B cell (primary cell): ENCODE results near the gene ZNF254. TPM values are rescaled to one million over a fixed set of nuclear protein-coding genes. Genes with fewer than 3 reads are reported as not detected.
"Not testable (repeated sequence)": the region's sequence is repeated elsewhere in the genome, so short reads cannot be mapped to it uniquely, and the experiment has no call there.

Source experiments
- ATAC-seq: fragments of 200-7000 bp; cut with Tn5 transposase; one replicate; pipeline ENCODE4 v1.10.0; 2021; ENCODE audit warnings: low read depth, mild to moderate bottlenecking, moderate number of reproducible peaks, moderate library complexity
- CTCF ChIA-PET: fragments of 350-600 bp; sonication (Branson Sonifier 250); formaldehyde crosslinking; loops from one replicate; lab custom pipeline; 2021; ENCODE audit warnings: antibody characterized with exemption, inconsistent platforms; lab: Charles Lee
- POLR2A ChIA-PET: fragments of 350-600 bp; sonication (Branson Sonifier 250); formaldehyde crosslinking; loops from one replicate; lab custom pipeline; 2021; ENCODE audit warnings: antibody characterized with exemption; lab: Charles Lee
- DNase-seq: peaks from one replicate; pipeline ENCODE4 v3.0.0; 2013
- H2AFZ ChIP-seq: 2 replicates; pipeline ENCODE4 v1.6.1; 2012; ENCODE audit warnings: mild to moderate bottlenecking, low read depth, low read length; ENCODE audit not compliant: insufficient read depth, poor library complexity, severe bottlenecking
- H3K27ac ChIP-seq, 2 donors: 1 replicate in 1 of 2; 2 replicates in 1 of 2; pipeline ENCODE4 v1.5.1; 2012 to 2013; ENCODE audit warnings: low read length in 2 of 2, mild to moderate bottlenecking in 2 of 2, moderate library complexity in 1 of 2
- H3K27me3 ChIP-seq, 4 experiments: fragments of 200-600 bp in 1 of 4; sonication (generic) in 1 of 4; replicated peaks in 1 of 4; 1 replicate in 2 of 4; 2 replicates in 2 of 4; pipeline versions ENCODE4 v1.6.1 to v1.7.0; 2013 to 2016; ENCODE audit warnings: low read length in 3 of 4, mild to moderate bottlenecking in 2 of 4, mixed read lengths in 1 of 4, moderate library complexity in 1 of 4; ENCODE audit not compliant: insufficient read depth in 4 of 4, control insufficient read depth in 3 of 4; ENCODE audit errors: control extremely low read depth in 1 of 4
- H3K36me3 ChIP-seq, 2 experiments: replicated peaks in 1 of 2; 1 replicate in 1 of 2; 2 replicates in 1 of 2; pipeline versions ENCODE4 v1.6.1 to v1.7.1; 2013; ENCODE audit warnings: low read length in 1 of 2; ENCODE audit not compliant: insufficient read depth in 2 of 2, control insufficient read depth in 1 of 2; ENCODE audit errors: control extremely low read depth in 1 of 2, extremely low read depth in 1 of 2
- H3K4me1 ChIP-seq, 2 donors: fragments of 200-600 bp in 1 of 2; sonication (generic) in 1 of 2; 1 replicate in 1 of 2; 2 replicates in 1 of 2; pipeline versions ENCODE4 v1.5.1 to v1.6.1; 2013 to 2017; ENCODE audit warnings: low read length in 2 of 2; ENCODE audit not compliant: control insufficient read depth in 2 of 2, insufficient read depth in 2 of 2
- H3K4me2 ChIP-seq: replicated peaks from 2 replicates; pipeline ENCODE3; 2012; ENCODE audit warnings: mild to moderate bottlenecking, low read depth, low read length; ENCODE audit not compliant: poor library complexity, severe bottlenecking
- H3K4me3 ChIP-seq, 5 experiments: fragments of 200-600 bp in 1 of 5; sonication (generic) in 1 of 5; 1 replicate in 3 of 5; 2 replicates in 2 of 5; pipeline versions ENCODE4 v1.5.1 to v1.7.0; 2011 to 2016; ENCODE audit warnings: low read length in 4 of 5, mild to moderate bottlenecking in 4 of 5, low read depth in 2 of 5, control low read depth in 1 of 5, moderate library complexity in 1 of 5; ENCODE audit not compliant: insufficient read depth in 1 of 5; ENCODE audit errors: control extremely low read depth in 1 of 5, extremely low read depth in 1 of 5
- H3K79me2 ChIP-seq: fragments of 200-600 bp; sonication (generic); one replicate; pipeline ENCODE4 v1.6.0; 2016; ENCODE audit warnings: low read length; ENCODE audit not compliant: control insufficient read depth, insufficient read depth
- H3K9ac ChIP-seq: fragments of 200-600 bp; sonication (generic); 2 replicates; pipeline ENCODE4 v1.6.1; 2017; ENCODE audit warnings: mild to moderate bottlenecking, low read length, moderate library complexity
- H3K9me3 ChIP-seq, 3 donors: one replicate each; pipeline versions ENCODE4 v1.6.1 to v1.7.1; 2013; ENCODE audit warnings: low read length in 2 of 3; ENCODE audit not compliant: control insufficient read depth in 2 of 3, insufficient read depth in 1 of 3; ENCODE audit errors: control extremely low read depth in 1 of 3
- H4K20me1 ChIP-seq: 2 replicates; pipeline ENCODE4 v1.6.0; 2012; ENCODE audit warnings: mild to moderate bottlenecking, low read length; ENCODE audit not compliant: insufficient read depth, control insufficient read depth, poor library complexity, severe bottlenecking
- H3K27ac Mint-ChIP-seq: one replicate; pipeline ENCODE4 v1.8.0; 2021; ENCODE audit warnings: mixed read lengths
- H3K27me3 Mint-ChIP-seq: one replicate; pipeline ENCODE4 v1.8.0; 2021; ENCODE audit warnings: mixed read lengths
- H3K4me1 Mint-ChIP-seq: one replicate; pipeline ENCODE4 v1.8.0; 2021; ENCODE audit warnings: mixed read lengths
- H3K4me3 Mint-ChIP-seq: one replicate; pipeline ENCODE4 v1.8.0; 2021; ENCODE audit warnings: mixed read lengths
- H3K9me3 Mint-ChIP-seq: one replicate; pipeline ENCODE4 v1.8.0; 2022; ENCODE audit warnings: mixed read lengths; ENCODE audit not compliant: insufficient read depth
- EZH2 ChIP-seq: IDR thresholded peaks from 2 replicates; pipeline ENCODE4 v1.6.1; 2012; ENCODE audit warnings: borderline replicate concordance, low read depth, mild to moderate bottlenecking, moderate library complexity, low read length; ENCODE audit not compliant: insufficient read depth, poor library complexity, severe bottlenecking
- WGBS: methylation state at CpG from one replicate; pipeline ENCODE4 v1.1.5; 2013; ENCODE audit warnings: missing lambda C conversion rate; ENCODE audit not compliant: insufficient coverage; 5-methylcytosine and 5-hydroxymethylcytosine counted together
- intact Hi-C: fragments of 100-400 bp; cut with micrococcal nuclease; formaldehyde crosslinking; loops from one replicate; pipeline ENCODE4 v1.10.0; 2022
- polyA plus RNA-seq: library from polyadenylated mRNA; depleted of rRNA; stranded (reverse); fragments of >200 nt; gene quantifications from 2 replicates; pipeline ENCODE4 v1.2.3, GENCODE V29; 2012
- total RNA-seq, 2 donors: library from RNA; stranded (reverse); fragments of 120-200 nt in 1 of 2; gene quantifications; 1 replicate in 1 of 2; 2 replicates in 1 of 2; pipeline versions ENCODE4 v1.2.3 to v1.2.4, GENCODE V29; 2013 to 2022
- TF ChIP-seq, protein P1 (sequence below): fragments of 200-600 bp; IDR thresholded peaks from one replicate; pipeline ENCODE4 v1.8.0; 2022; ENCODE audit warnings: antibody characterized with exemption, mild to moderate bottlenecking

The ZNF254 gene
- total and polyA plus RNA-seq, 2 donors (not counting 1 experiment from before 2014, with no cell fraction given): 4.2 to 28.8 TPM

DNA sequence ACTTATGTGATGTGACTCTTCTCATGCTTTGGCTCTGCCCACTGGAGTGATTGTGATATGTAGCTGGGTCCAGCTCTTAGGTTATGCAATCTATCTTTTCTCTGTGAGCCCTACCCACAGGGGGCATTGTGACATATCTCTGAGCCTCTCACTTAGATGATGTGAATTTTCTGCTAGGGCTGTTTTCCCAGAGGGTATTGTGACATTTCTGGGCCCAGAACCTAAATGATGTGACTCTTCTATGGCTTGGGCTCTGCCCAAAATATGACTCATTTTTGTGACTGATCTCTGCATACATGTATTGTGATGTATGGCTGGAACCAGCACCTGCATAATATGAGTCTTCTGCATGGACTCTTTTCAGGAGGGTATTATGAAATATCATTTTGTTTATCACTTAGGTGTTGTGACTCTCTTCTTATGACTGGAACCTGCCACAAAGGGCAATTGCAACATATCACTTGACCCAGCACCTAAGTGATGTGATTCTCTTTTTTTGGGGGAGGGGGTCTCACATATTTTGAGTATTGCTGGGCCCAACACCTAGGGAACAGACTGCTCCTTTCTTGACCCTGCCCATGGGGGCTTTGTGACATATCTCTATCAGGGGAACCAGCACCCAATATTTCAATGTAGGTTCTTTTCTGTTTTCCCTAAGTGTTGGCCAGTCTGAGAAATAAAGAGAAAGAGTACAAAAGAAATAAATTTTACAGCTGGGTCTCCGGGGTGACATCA is 12.1 kb upstream of the ZNF254 start:
- POLR2A ChIA-PET: no interaction called here
- WGBS: 100% methylated on average over 1 of the region's 1 CpG

DNA sequence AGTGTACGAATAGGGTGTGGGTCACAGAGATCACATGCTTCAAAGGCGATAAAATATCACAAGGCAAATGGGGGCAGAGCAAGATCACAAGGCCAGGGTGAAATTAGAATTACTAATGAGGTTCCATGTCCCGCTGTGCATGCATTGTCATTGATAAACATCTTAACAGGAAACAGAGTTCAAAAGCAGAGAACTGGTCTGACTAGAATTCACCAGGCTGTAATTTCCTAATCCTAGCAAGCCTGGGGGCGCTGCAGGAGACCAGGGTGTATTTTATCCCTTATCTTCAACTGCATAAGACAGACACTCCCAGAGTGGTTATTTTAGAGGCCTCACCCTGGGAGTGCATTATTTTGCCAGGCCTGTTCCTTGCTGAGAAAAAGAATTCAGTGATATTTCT is 11.5 kb upstream of the ZNF254 start:
- H3K79me2 ChIP-seq, CTCF ChIA-PET, H3K9me3 Mint-ChIP-seq, H2AFZ ChIP-seq, H3K4me2 ChIP-seq, POLR2A ChIA-PET, H3K27ac ChIP-seq, H3K9ac ChIP-seq, H3K4me1 ChIP-seq, DNase-seq, H3K4me1 Mint-ChIP-seq, H4K20me1 ChIP-seq, H3K4me3 ChIP-seq, H3K9me3 ChIP-seq, H3K27me3 ChIP-seq, intact Hi-C loops, H3K4me3 Mint-ChIP-seq, ATAC-seq, H3K27ac Mint-ChIP-seq, H3K27me3 Mint-ChIP-seq: not testable (repeated sequence)
- peaks cover 2 to 13% of the 10 kb centered on the region in 2 experiments for H3K36me3 ChIP-seq
- 100% methylated on average over 3 of the region's 4 CpGs for WGBS

More for the DNA sequence above, 12.1 kb upstream of the ZNF254 start:
- no peak overlapping the region for H3K27ac ChIP-seq
- no peak overlapping the region for H3K4me3 ChIP-seq
- CTCF ChIA-PET: no interaction called here
- peaks cover 0 to 2% (median 0%) of the 10 kb centered on the region in 3 donors for H3K9me3 ChIP-seq
- DNase-seq (no peak), ATAC-seq (no peak)
- intact Hi-C loops: no loop called here
- no peak overlapping the region for H3K4me2 ChIP-seq
- H4K20me1 ChIP-seq: no peaks in the 10 kb centered on the region
- H3K9ac ChIP-seq: no peak overlapping the region
- no peak overlapping the region for H3K4me3 Mint-ChIP-seq
- no peaks in the 10 kb centered on the region for H3K27me3 ChIP-seq
- no peak overlapping the region for H2AFZ ChIP-seq
- no peaks in the 10 kb centered on the region for H3K27me3 Mint-ChIP-seq
- no peaks in the 10 kb centered on the region for H3K79me2 ChIP-seq
- TF ChIP-seq, protein P1, sequence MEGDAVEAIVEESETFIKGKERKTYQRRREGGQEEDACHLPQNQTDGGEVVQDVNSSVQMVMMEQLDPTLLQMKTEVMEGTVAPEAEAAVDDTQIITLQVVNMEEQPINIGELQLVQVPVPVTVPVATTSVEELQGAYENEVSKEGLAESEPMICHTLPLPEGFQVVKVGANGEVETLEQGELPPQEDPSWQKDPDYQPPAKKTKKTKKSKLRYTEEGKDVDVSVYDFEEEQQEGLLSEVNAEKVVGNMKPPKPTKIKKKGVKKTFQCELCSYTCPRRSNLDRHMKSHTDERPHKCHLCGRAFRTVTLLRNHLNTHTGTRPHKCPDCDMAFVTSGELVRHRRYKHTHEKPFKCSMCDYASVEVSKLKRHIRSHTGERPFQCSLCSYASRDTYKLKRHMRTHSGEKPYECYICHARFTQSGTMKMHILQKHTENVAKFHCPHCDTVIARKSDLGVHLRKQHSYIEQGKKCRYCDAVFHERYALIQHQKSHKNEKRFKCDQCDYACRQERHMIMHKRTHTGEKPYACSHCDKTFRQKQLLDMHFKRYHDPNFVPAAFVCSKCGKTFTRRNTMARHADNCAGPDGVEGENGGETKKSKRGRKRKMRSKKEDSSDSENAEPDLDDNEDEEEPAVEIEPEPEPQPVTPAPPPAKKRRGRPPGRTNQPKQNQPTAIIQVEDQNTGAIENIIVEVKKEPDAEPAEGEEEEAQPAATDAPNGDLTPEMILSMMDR: no peak
- TF ChIP-seq EZH2: no peak
- no peaks in the 10 kb centered on the region for H3K9me3 Mint-ChIP-seq
- no peaks in the 10 kb centered on the region for H3K4me1 ChIP-seq
- H3K27ac Mint-ChIP-seq: no peak overlapping the region
- H3K36me3 ChIP-seq: peaks cover 6 to 14% of the 10 kb centered on the region in 2 experiments
- H3K4me1 Mint-ChIP-seq: no peaks in the 10 kb centered on the region
